ENCODE data around the gene RMI1. TPM values are rescaled to one million over a fixed set of nuclear protein-coding genes. Genes with fewer than 3 reads are reported as not detected.
A peak's percentile ranks its signal among the peaks of the same experiment; 100 is the strongest.

Gene RMI1
- polyA plus RNA-seq, 3 donors: 22.4 to 25.1 (median 23.8) TPM

DNA sequence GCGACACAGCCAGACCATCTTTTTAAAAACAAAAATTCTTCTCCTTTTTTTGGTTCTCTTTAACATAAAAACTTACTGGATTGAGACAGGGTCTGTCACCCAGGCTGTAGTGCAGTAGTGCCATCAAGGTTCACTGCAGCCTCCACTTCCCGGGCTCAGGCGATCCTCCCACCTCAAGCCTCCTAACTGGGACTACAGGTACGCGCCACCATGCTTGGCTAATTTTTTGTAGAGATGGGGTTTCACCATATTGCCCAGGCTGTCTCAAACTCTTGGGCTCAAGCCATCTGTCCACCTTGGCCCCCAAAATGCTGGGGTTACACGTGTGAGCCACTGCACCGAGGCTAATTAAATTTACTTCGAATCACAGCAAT is 14.4 kb upstream of the RMI1 start:
- no peak for DNase-seq (ENCODE audit: low read depth in 3 of 3, low spot score in 2 of 3)

DNA sequence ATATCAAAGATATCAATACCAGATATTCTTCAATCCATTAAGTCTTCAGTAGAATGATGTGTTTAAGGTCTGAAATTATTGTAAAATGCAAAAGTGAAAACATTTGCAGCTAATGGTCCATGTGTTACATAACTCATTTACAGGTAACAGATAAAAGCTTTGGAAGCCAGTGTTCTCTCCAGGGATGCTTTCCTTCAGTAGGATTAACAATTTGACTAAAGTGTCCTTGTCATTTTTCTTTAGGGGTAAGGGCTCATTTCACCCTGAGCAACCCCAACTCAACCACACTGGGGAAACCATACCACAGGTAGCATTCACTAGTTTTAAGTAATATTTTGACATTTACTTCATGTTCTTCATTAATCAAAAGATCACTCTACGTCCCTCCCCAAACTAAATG is 13.5 kb upstream of the RMI1 start:
- no peak for DNase-seq (ENCODE audit: low read depth in 3 of 3, low spot score in 2 of 3)

DNA sequence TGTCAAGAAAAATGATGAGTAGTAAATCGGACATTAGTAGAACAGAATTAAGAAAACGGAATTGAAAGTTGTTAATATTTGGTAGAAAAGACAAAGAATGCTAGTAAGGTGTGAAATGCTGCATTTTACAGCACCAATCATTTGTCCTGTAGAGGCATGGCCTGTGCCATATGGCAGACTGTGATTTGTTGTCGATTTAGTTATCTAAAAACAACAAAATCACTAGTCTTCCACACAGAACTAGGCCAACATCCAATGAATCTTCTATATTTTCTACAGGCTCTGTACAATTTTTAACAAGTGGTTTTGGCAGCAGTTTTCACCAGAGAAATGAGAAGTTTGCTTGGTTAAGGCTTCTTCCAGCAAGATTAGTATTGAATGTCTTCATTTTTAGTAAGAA is 11.0 kb upstream of the RMI1 start:
- no peak for DNase-seq (ENCODE audit: low read depth in 3 of 3, low spot score in 2 of 3)

DNA sequence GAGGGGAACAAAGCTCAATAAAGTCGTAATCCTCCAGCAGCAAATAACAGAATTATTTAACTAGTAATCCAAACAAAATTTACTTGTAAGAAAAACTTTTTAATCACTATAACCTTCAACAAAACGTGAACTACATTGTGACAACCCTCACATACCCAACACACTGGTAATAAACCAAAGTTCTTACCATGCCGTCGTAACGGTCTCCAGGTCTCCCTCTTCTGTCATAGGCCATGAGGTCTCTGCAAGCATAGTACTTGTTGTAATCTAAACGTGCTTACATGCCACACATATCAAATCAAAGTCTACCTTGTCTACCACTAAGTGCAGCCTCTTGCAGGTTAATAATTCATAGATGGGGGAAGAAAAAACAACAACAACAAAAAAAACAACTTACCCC is 9.1 kb upstream of the RMI1 start:
- no peak for DNase-seq (ENCODE audit: low read depth in 3 of 3, low spot score in 2 of 3)

DNA sequence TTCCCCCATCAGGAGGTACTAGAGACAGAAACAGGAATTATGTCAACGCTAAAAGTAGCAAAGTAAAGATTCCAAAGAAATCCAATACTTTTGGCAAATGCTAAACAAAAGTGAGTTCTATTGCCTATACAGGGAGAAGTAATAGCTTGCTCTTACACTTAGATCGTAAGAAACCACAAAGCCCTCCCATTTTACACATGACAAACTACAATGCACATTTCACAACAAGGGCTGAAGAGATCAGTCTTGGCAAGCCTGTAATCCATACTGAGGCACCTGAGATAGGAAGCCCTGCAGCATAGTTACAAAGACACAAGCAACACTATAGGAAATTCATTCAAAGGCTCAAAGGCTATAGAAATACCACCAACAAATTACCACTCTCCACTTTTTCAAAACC is 8.3 kb upstream of the RMI1 start:
- no peak for DNase-seq (ENCODE audit: low read depth in 3 of 3, low spot score in 2 of 3)

DNA sequence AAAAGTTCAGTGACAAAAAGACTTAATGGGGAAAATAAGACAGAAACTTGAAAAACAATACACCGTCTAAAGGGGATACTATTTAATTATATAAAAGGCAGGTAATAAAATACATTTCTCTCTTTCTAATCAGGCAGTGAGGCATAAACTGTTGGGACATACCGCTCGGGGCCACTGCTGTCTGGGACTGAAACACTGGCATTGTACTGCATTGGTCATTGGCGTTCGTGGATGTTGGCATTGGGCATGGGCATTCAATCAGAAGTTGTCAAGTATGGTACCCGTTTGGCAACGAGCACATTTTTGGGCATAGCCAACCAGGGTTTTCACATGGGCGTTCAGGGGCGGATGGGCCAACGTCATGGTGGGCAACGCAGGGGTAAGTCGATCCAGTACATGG is 5.3 kb upstream of the RMI1 start:
- DNase-seq (ENCODE audit: low read depth in 3 of 3, low spot score in 2 of 3): no peak

DNA sequence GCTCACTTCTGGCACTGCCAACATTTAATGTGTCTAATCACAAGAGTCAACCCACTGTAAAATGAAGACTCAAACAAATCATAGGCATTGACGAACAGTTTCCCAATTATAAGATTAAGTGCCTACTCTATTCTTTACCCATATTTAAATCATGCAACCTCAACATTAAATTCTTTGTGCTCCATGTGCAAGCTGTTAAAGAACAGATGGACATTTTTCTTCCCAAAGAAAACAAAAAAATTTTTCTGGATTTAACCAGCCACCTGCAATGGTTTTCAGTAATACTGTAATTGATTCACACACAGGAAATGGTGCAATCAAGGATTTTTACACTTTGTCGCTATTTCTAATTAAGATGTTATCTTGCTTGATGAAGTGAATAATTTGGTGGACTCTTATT is 4.2 kb upstream of the RMI1 start:
- DNase-seq (ENCODE audit: low read depth in 3 of 3, low spot score in 2 of 3): no peak

DNA sequence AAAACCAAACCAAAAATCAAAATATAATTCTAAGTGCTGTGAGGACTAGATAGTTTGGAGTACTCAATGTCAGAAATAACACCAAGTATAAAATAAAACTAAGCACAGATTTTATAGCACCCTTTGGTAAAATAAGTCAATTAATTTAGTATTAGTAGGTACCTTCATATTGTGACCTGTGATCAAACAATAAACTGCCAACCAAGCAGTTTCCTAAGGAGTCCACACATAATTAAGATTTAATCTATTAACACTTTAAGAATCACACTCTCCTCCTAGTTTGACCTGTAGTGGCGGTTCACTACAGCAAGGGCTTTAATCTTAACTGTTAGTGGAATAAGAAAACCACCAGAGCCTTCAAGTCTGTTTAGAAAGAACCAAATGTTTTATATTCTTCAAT is 3.4 kb upstream of the RMI1 start:
- no peak for DNase-seq (ENCODE audit: low read depth in 3 of 3, low spot score in 2 of 3)

DNA sequence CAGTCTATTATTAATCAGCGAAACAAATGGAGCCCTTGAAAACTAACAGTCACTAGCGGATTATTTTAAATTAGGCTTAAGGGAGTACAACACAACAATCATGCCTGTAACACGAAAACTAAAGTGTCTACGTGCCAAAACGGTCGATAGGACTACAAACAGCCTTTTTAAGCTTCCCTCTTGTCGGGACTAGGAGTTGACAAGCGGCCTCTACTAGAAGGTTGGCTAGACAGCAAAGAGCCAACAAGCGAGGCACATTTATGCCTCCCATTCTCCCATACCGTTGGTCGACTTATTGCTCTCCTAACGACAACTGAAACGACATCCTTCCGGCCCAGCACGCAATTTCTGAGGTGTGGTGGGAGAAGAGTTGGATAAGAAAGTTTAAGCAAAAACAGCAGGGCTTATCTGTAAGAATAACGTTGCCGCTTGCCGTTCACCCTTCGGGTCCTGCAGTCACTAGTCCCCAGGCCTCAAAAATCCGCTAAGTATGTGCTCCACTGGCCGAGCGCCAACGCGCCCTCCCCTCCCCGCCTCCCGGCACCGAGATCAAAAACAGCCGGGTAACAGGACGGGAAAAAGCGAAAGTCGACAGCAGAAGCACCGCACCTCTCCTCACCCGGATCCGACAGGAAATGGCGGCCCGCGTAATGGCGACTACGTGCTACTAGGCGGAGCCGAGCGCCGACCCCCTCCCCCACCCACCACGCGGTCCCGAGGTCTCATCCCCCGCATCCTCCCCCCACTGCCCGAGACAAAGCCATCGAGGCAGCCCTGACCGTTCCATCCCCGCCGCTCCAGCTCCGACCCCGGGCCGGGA is 1.4 kb upstream of the RMI1 start:
- peak in 2 of 3 donors; percentile 55 to 62 for DNase-seq (ENCODE audit: low read depth in 3 of 3, low spot score in 2 of 3)

DNA sequence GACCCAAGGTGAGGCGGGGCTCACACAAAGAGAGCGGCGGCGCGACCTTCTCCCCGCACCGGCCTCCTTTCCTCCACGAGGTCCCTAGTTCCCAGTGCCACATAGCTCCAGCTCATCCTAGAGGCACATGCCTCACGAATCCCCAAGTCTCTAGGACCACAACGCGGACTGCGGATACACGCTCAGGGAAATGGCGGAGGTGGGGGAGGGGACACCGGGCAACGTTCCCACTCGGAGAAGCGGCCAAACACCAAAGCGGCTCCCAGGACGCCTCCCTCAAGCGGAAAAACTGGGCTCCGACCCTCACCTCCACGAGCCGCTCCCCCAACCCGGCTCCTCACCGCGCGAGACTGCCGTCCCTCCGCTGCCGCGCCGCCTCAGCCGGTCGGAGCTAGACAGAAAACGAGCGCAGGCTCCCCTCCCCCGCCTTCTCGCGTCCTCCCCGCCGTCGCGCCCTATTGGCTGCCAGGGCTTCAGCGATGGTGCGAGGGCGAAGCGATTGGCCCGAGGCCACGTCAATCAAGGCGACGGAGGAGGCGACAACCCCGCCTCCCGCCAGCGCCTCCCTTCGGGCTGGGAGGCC is 702 bp upstream of the RMI1 start, which contains the start of gene HNRNPK:
TSS of gene HNRNPK (minus strand) at position 404 of the 583 bp plus-strand sequence. CDS start 1,963 bp downstream, outside the sequence.
- peak; percentile 99 for DNase-seq (ENCODE audit: low read depth in 3 of 3, low spot score in 2 of 3)

DNA sequence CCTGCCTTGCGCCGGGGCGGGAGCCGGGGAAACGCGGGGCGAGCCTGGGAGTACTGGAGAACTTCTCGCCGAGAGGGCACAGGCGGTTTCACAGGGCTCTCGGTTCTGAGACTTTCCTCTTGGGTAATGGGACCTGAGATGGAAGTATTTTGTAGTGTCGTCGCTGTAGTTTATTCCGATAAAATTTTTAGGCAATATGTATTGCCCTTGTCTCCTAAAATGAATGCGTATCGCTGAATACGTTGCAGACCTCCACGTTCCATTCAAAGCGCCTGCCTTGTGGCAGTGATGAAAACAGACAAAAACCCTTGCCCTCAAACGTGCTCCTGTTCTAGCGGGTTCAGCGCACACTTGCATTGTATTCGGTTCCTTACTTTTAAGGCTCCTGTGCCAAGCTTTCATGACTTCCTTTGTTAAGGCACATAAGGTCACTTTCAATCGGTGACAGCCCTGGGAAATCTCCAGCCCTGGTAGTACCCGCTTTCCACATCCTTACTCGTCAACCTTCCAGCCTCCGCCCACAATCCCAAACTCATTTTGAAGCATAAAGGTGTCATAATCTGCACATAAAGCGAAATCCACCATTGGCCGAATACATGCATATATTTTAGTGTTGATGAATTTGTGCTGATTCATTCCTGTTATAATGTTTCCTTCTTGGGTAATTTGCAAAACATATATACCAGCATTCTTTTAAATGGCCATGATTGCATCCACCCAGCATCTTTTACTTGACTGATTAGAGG is 694 bp downstream of the RMI1 start:
- no peak for DNase-seq (ENCODE audit: low read depth in 3 of 3, low spot score in 2 of 3)

DNA sequence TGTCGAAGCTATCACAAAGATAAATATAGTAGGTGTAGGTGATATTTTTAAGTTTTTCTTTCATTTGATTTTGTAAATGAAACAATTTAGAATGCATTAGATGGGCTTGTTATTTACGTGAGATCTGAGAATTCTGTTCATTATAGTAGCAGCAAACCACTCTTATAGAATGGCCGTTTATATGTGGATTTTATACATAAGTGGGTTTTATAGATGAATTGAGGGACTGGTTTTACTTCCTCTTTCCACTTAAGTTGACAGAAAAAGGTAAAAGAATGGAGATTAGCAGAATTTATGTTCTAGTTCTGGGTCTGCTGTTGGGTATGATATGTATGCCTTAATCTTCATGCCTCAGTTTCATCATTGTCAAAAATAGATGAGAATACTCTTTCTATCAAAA is 5.6 kb downstream of the RMI1 start:
- DNase-seq (ENCODE audit: low read depth in 3 of 3, low spot score in 2 of 3): no peak

DNA sequence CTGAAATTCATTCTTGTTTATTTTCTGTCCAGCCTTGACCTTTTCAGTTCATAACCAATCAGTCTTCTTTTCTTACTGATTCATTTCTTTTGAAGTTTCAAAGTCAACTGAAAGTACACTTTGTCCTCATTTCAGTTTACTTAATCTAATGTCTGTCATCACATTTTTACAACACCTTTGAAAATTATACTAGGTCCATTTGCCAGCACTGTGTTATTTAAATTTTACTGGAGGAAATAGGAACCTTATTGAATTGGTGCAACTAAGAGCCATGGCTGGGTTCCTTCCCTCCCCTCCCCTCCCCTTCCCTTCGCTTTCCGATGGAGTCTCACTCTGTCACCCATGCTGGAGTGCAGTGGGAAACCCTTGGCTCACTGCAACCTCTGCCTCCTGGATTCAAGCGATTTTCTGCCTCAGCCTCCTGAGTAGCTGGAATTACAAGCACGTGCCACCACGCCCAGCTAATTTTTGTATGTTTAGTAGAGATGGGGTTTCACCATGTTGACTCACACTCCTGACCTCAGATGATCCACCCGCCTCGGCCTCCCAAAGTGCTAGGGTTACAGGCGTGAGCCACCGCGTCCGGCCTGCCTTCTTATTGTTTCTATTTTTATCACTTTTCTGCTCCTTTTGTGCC is 6.3 kb downstream of the RMI1 start:
- DNase-seq (ENCODE audit: low read depth in 3 of 3, low spot score in 2 of 3): no peak

DNA sequence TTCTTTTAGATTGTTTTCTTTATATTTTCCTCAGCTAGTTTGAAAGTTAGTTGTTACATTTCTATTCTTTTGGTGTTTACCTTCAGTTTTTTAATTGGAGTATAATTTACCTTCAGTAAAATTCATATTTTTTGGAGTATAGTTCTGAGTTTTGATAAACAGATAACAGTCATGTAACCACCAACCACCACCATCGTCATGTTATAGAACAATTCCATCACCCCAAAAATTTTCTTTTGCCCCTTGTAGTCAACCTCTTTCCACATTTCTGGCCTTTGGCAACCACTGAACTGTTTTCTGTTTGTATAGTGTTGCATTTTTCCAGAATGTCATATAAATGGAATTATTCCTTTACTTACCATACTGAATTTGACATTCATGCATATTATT is 6.8 kb downstream of the RMI1 start:
- no peak for DNase-seq (ENCODE audit: low read depth in 3 of 3, low spot score in 2 of 3)

DNA sequence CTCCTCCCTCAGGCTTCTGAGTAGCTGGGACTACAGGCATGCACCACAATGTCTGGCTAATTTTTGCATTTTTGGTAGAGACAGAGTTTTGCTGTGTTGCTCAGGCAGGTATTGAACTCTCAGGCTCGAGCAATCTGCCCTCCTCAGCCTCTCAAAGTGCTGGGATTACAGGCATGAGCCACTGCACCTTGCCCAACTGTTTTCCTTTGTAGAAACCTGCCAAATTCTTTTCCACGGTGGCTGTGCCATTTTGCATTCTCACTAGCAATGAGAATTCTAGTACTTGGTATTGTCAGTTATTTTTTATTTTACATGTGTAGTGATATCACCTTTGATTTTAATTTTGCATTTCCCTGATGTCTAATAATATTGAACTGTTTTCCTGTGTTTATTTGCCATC is 7.8 kb downstream of the RMI1 start:
- DNase-seq (ENCODE audit: low read depth in 3 of 3, low spot score in 2 of 3): no peak

DNA sequence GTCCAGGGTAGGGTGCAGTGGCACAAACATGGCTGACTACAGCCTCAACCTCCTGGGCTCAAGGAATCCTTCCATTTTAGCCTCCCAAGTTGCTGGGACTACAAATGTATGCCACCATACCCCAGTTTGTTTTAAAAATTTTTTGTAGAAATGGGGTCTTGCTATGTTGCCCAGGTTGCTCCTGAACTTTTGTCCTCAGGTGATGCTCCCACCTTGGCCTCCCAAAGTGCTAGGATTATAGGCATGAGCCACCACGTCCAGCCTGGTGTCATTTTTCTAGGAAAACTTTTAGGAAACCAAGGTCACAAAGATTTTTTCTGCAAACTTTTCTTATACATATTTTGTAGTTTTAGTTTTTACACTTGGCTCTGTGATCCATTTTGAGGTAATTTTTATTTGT is 10.8 kb downstream of the RMI1 start:
- DNase-seq (ENCODE audit: low read depth in 3 of 3, low spot score in 2 of 3): no peak

DNA sequence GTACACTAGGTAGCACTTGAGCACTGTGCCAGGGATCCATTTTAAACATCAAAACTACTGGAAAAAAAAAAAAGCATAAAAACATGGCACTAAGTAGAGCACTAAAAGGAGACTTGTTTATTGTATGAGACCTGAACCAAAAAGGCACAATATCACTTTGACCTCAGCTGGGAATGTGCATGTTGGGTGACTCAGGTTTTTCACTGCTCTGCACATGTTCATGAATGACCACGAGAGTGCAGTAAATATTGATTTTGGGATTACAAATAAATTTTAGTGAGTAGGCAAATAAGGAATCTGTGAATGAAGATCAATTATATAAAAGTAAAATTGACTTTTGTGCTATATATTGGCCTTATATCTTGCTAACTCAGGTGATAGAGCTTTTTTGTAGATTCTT is 11.8 kb downstream of the RMI1 start:
- DNase-seq (ENCODE audit: low read depth in 3 of 3, low spot score in 2 of 3): no peak

DNA sequence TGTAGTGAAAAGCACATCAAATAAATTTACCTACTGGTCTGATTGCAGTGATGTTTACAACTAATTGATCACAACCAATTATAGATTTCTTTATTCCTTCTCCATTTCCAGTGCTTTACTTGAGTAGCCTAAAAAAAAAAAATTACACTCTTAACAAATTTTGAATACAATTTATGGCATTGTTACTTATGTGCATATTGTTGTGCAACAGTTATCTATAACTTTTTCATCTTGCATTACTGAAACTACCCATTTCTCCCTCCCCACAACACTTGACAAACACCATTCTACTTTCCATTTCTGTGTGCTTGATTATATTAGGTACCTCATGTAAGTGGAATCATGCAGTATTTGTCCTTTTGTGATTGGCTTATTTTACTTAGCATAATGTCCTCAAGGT is 12.3 kb downstream of the RMI1 start:
- DNase-seq (ENCODE audit: low read depth in 3 of 3, low spot score in 2 of 3): no peak

DNA sequence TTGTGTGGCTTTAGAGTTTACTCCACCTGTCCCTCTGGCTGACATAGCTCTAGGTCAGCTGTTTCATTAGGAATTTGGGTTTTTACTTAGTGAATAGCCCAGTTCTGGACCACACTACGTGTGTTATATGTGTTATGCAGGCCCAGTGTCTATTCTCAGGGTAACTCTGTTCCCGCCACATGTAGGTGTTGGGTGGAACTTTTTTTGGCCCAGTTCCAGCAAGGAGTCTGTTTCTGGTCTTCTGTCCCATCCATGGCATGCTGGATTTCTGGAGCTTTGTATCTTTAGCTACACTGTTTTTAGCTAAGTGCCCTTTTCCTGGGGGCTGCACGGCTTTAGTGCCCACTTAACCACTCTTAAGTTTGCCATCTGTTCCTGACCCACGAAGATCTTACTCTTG is 15.5 kb downstream of the RMI1 start:
- no peak for DNase-seq (ENCODE audit: low read depth in 3 of 3, low spot score in 2 of 3)

DNA sequence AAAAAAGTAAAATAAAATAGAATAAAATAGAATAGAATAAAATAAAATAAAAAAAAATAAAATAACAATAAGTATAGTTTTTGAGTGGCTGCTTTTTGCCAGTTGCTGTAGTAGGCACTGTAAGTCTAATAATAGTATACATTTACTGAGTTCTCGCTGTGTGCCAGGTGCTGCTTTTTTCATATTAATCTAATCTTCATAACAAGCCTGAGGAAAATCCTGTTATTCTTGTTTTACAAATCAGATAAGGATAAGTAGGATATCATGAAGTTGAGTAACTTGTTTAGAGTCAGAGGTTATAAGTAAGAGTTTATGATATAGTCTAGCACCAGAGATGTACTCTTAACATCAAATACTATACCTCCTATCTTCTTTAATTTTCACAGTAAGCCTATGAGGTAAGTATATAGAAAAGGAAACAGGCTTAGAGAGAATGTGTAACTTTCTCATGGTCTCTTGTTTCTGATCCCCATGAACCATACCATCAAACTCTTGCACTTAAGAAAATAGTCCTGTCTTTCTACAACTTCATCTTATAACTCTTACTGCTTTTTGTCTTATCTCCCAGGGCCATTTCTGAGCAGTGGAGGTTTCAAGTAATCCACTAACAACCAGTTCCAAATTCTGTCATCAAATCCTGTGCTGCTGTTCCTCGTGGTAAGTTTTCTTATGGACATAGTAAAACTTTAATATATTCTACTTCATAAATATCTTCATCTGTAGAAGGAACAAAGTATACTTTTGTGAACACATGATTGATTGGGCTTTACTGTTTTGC is 18.7 kb downstream of the RMI1 start:
- DNase-seq (ENCODE audit: low read depth in 3 of 3, low spot score in 2 of 3): no peak

DNA sequence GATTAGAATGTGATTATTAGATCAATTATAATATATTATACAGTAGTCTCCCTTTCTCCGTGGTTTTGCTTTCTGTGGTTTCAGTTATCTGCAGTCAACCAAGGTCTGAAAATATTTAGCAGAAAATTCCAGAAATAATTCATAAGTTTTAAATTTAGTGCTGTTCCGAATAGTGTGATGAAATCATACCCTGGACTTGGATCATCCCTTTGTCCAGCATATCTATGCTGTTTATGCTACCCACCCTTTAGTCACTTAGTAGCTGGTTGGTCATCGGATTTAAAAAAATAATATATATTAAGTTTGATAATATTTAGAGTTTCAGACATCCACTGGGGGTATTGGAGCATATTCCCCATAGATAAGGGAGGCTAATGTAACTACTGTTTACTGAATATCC is 19.6 kb downstream of the RMI1 start:
- no peak for DNase-seq (ENCODE audit: low read depth in 3 of 3, low spot score in 2 of 3)

Measured in right renal cortex interstitium (tissue), 3 donors.